IPS-NIHi11 (cell line): ENCODE data around the gene ZNF740.

Source experiments
- DNase-seq: peaks from one replicate; pipeline ENCODE4 v3.0.0; 2012; ENCODE audit warnings: mixed read lengths, low spot score

ZNF740 gene

GRCh38 chr12:53214687-53215455 is 34.3 kb downstream of the ZNF740 start:
- DNase-seq, result no peak

- no peak for DNase-seq
These were observed 35.0 kb downstream of the ZNF740 start for GRCh38 chr12:53215497-53215896.

GRCh38 chr12:53217051-53217930 is 36.8 kb downstream of the ZNF740 start:
- peak; percentile 75 for DNase-seq

- no peak for DNase-seq
These were observed 37.4 kb downstream of the ZNF740 start for GRCh38 chr12:53217931-53218307.

GRCh38 chr12:53218551-53219291 is 38.2 kb downstream of the ZNF740 start:
- no peak for DNase-seq

- no peak for DNase-seq
These were observed 38.9 kb downstream of the ZNF740 start for GRCh38 chr12:53219292-53219955.

- DNase-seq, result peak; percentile 69
These were observed 39.6 kb downstream of the ZNF740 start for GRCh38 chr12:53219956-53220693.

GRCh38 chr12:53220694-53221202 is 40.2 kb downstream of the ZNF740 start:
- DNase-seq, result peak; percentile 87

- DNase-seq, result peak; percentile 85
These were observed 40.9 kb downstream of the ZNF740 start for GRCh38 chr12:53221203-53222080.

- no peak for DNase-seq
These were observed 41.7 kb downstream of the ZNF740 start for GRCh38 chr12:53222170-53222721.

GRCh38 chr12:53222806-53223261 is 42.3 kb downstream of the ZNF740 start:
- no peak for DNase-seq

GRCh38 chr12:53223389-53224060 is 43.0 kb downstream of the ZNF740 start:
- no peak for DNase-seq

- DNase-seq, result peak; percentile 79
These were observed 43.8 kb downstream of the ZNF740 start for GRCh38 chr12:53224061-53224896.

- no peak for DNase-seq
These were observed 44.5 kb downstream of the ZNF740 start for GRCh38 chr12:53224897-53225634.

GRCh38 chr12:53225635-53226424 is 45.3 kb downstream of the ZNF740 start:
- no peak for DNase-seq

- DNase-seq, result no peak
These were observed 46.3 kb downstream of the ZNF740 start for GRCh38 chr12:53226815-53227214.
